Tibial artery (tissue), 4 donors: ENCODE data around the gene AQP6.

Experiments used
- DNase-seq, 2 donors: peaks; one replicate each; pipeline ENCODE4 v3.0.0-alpha.2; 2019
- H3K27ac ChIP-seq, 2 donors: fragments of 200-600 bp; sonication (generic) in 1 of 2; 1 replicate in 1 of 2; 2 replicates in 1 of 2; pipeline ENCODE4 v1.5.1; 2018 to 2019; ENCODE audit warnings: mild to moderate bottlenecking in 1 of 2
- H3K27me3 ChIP-seq, 2 donors: fragments of 200-600 bp; sonication (generic) in 1 of 2; one replicate each; pipeline versions ENCODE4 v1.5.1 to v1.6.0; 2016 to 2019
- H3K36me3 ChIP-seq, 3 donors: fragments of 200-600 bp; sonication (generic) in 2 of 3; one replicate each; pipeline ENCODE4 v1.5.1; 2016 to 2019; ENCODE audit warnings: mild to moderate bottlenecking in 2 of 3
- H3K4me1 ChIP-seq, 4 donors: fragments of 200-600 bp; sonication (generic) in 2 of 4; 1 replicate in 3 of 4; 2 replicates in 1 of 4; pipeline ENCODE4 v1.5.1; 2016 to 2019
- H3K4me3 ChIP-seq, 2 donors: fragments of 200-600 bp; sonication (generic) in 1 of 2; 1 replicate in 1 of 2; 2 replicates in 1 of 2; pipeline ENCODE4 v1.5.1; 2018 to 2019; ENCODE audit warnings: mild to moderate bottlenecking in 2 of 2
- H3K9me3 ChIP-seq, 3 donors: fragments of 200-600 bp; sonication (generic) in 1 of 3; one replicate each; pipeline ENCODE4 v1.5.1; 2016 to 2019
- intact Hi-C: fragments of 100-400 bp; cut with DNase I; formaldehyde crosslinking; loops from one replicate; pipeline ENCODE4 v1.15.0; 2023; ENCODE audit warnings: low total_unique reads
- TF ChIP-seq, protein P1 (sequence below), 2 experiments: fragments of 200-600 bp in 1 of 2; fragments of 450-650 bp in 1 of 2; IDR thresholded peaks; one replicate each; pipeline ENCODE4 v1.5.1; 2017 to 2019; ENCODE audit warnings: antibody characterized with exemption in 2 of 2, mild to moderate bottlenecking in 1 of 2, moderate library complexity in 1 of 2

Gene AQP6

DNA sequence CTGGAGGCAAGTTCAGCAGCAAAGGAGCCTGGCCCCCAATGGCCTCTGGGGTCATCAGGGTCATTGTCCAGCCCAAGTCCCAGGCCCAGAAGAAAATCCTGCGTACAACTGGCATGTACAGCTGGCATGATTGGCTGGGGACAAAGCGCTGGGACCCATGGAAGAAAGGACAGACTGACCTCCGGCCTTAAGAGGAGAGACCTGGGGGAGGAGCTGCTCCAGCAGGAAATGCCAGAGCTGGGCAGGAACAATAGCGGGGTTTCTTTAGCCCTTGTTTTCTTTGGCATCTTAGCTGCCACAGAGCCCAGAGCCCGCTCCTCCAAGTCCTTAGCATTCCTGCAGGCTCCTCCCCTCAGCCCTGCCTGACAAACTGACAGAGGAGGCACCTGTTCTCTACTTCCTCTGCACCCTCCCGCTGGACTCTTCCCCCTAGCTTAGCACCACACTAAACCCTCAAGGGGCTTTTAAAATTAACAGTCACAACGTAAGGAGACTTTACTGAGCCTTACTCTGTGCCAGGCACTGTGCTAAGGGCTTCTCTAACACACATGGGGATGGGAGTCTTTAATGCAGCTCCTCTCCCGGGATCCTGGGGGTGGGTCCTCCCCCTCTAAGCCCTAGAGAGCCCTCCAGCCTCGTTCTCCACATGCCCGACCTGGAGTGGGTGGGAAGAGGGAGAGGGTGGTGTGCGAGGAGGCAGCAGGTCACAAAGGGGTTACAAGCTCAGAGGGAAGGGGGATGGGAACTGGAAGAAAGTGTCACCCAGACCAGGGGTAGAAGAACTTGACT is 12.9 kb upstream of the AQP6 start:
- H3K9me3 ChIP-seq = no peaks in the 10 kb centered on the region
- no peak for DNase-seq
- peaks cover 0 to 39% (median 14%) of the 10 kb centered on the region in 4 donors for H3K4me1 ChIP-seq
- peaks cover 0 to 80% of the 10 kb centered on the region in 2 donors for H3K27me3 ChIP-seq
- TF ChIP-seq, protein P1, sequence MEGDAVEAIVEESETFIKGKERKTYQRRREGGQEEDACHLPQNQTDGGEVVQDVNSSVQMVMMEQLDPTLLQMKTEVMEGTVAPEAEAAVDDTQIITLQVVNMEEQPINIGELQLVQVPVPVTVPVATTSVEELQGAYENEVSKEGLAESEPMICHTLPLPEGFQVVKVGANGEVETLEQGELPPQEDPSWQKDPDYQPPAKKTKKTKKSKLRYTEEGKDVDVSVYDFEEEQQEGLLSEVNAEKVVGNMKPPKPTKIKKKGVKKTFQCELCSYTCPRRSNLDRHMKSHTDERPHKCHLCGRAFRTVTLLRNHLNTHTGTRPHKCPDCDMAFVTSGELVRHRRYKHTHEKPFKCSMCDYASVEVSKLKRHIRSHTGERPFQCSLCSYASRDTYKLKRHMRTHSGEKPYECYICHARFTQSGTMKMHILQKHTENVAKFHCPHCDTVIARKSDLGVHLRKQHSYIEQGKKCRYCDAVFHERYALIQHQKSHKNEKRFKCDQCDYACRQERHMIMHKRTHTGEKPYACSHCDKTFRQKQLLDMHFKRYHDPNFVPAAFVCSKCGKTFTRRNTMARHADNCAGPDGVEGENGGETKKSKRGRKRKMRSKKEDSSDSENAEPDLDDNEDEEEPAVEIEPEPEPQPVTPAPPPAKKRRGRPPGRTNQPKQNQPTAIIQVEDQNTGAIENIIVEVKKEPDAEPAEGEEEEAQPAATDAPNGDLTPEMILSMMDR (IDR thresholded peaks at IDR 0.05) = no peak
- H3K36me3 ChIP-seq = no peaks in the 10 kb centered on the region
- no peak overlapping the region for H3K4me3 ChIP-seq
- H3K27ac ChIP-seq = no peak overlapping the region
- intact Hi-C loops = no loop called here

DNA sequence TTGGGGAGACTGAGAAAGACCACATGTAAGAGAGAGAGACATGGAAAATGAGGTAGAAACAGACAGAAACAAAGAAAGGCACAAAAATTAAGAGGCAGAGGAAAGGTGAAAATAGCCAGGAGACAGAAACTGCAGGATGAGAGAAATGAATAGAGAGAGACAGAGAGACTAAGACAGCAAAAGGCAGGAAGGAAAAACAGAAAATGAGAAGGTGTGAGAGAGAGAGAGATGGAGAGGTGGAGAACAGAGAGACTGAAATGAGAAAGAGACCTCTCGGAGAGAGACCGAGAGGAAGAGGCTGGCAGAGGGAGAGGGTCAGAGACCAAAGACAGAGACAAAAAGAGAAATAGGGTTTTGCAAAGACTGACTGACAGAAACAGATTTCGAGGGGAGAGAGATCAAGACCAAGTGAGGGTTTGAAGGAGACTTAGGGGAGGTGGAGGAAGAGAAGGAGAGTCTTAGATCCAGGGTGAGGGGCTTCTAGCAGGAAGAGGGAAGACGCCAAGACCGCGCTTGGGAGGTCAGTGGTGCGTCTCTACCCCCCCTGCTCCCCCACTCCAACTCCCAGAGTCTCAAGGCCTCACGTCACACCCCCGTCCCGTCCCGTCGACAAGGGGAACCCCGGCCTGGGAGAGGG is 12.2 kb upstream of the AQP6 start:
- H3K9me3 ChIP-seq = no peaks in the 10 kb centered on the region
- H3K27ac ChIP-seq = no peak overlapping the region
- intact Hi-C loops = no loop called here
- peak overlapping the region in 1 of 2 donors; percentile 48 for H3K4me3 ChIP-seq
- no peaks in the 10 kb centered on the region for H3K36me3 ChIP-seq
- H3K27me3 ChIP-seq = peaks cover 0 to 76% of the 10 kb centered on the region in 2 donors
- TF ChIP-seq, protein P1 (IDR thresholded peaks at IDR 0.05) = no peak
- peaks cover 0 to 34% (median 14%) of the 10 kb centered on the region in 4 donors for H3K4me1 ChIP-seq
- no peak for DNase-seq

DNA sequence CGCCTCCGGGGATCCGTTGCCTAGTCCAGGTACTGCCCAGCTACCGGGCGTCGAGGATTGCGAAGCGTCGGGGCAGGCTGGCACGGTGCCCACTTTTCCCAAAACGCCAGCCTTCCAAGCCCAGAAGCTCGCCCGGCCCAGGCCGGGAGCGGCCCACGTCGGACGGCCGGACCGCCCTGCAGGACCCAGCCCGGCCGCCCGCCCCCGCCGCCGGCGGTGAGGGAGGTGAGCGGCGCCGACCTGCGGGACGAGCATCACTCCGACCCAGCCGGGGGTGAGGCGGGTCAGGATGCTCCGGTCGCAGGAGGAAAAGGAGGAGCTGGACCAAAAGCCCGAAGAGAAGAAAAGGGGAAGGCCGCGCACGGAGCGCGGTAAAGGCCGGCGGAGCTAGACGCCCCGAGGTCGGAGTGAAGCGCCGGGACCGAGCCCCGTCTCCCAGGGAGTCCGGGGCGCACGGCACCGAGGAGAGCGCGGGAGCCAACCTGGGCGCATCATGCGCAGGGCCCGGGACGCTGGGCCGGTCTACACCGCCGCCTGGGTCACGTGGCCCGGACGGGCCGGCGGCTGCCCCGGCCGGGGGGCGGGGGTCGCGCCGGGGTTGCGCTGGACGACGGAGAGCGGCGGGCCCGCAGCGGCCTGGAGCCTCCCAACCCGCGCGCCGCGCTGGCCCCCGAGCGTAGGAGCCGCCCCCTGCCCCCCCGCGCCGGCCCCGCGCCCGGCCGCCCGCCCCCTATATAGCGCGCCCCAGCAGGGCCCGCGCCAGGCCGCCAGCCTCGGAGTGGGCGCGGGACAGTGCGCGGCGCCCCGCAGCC is 11.4 kb upstream of the AQP6 start, which contains the start of gene AQP5:
Gene AQP5 (plus strand): TSS at position 762 of the 812 bp plus-strand sequence. CDS start 146 bp downstream, outside the sequence.
- Histone ChIP-seq H3K4me3 (peak within 1 kb of the TSS; percentile 0 to 48), H3K36me3 (no peaks in the 10 kb centered on the region), H3K9me3 (no peaks in the 10 kb centered on the region), H3K4me1 (peaks cover 0 to 33% (median 14%) of the 10 kb centered on the region in 4 donors), H3K27ac (no peak within 1 kb of the TSS), H3K27me3 (peaks cover 0 to 76% of the 10 kb centered on the region in 2 donors)
- DNase-seq = no peak
- intact Hi-C loops = no loop called here
- TF ChIP-seq, protein P1 (IDR thresholded peaks at IDR 0.05) = no peak

DNA sequence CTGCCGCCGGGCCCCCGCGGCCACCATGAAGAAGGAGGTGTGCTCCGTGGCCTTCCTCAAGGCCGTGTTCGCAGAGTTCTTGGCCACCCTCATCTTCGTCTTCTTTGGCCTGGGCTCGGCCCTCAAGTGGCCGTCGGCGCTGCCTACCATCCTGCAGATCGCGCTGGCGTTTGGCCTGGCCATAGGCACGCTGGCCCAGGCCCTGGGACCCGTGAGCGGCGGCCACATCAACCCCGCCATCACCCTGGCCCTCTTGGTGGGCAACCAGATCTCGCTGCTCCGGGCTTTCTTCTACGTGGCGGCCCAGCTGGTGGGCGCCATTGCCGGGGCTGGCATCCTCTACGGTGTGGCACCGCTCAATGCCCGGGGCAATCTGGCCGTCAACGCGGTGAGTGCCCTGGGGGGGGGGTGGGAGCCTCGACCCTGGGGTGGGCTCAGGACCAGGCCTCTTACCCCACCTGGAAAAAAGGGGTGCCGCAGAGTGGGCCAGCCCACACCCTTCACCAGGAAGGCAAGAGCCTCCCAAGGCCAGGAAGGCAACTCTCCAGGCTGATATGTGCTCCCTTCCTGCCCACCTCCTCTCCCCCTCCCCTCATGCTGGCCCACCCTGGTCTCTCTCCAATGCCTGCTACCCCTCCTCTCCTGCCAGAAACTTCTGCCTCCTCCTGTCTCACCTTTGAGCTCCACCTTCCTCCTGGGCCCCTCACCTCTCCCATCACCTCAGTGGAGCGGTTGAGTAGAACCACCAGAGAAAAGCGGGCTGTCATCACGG is 10.6 kb upstream of the AQP6 start:
- Histone ChIP-seq H3K27me3 (peaks cover 0 to 76% of the 10 kb centered on the region in 2 donors), H3K4me1 (peaks cover 0 to 40% (median 18%) of the 10 kb centered on the region in 4 donors), H3K4me3 (no peak overlapping the region), H3K9me3 (no peaks in the 10 kb centered on the region), H3K36me3 (no peaks in the 10 kb centered on the region), H3K27ac (no peak overlapping the region)
- intact Hi-C loops = no loop called here
- TF ChIP-seq, protein P1 (IDR thresholded peaks at IDR 0.05) = no peak
- no peak for DNase-seq
